ENCODE data around the gene DPYSL3. TPM values are rescaled to one million over a fixed set of nuclear protein-coding genes. Genes with fewer than 3 reads are reported as not detected.
"Not testable (repeated sequence)": the region's sequence is repeated elsewhere in the genome, so short reads cannot be mapped to it uniquely, and the experiment has no call there.

DPYSL3 gene
- polyA plus RNA-seq (ENCODE audit: insufficient read depth in 1 of 5, insufficient read length in 5 of 5, low replicate concordance in 1 of 5) = 10 to 100 TPM; 67.5 to 84.3 (median 73.3) TPM
- long read RNA-seq, donor 1, full-length matches to known transcripts = 16 of 16 reads
- long read RNA-seq, donor 1, partial matches to known transcripts = 0 of 16 reads
- long read RNA-seq, donor 1, other reads (novel, unspliced or antisense) = 0 of 16 reads
- long read RNA-seq, donor 2, full-length matches to known transcripts = 10 of 10 reads
- long read RNA-seq, donor 2, partial matches to known transcripts = 0 of 10 reads
- long read RNA-seq, donor 2, other reads (novel, unspliced or antisense) = 0 of 10 reads
- long read RNA-seq, donor 3, full-length matches to known transcripts = 3 of 50 reads
- long read RNA-seq, donor 3, partial matches to known transcripts = 47 of 50 reads
- long read RNA-seq, donor 3, other reads (novel, unspliced or antisense) = 0 of 50 reads
- long read RNA-seq, donor 4, full-length matches to known transcripts = 3 of 3 reads
- long read RNA-seq, donor 4, partial matches to known transcripts = 0 of 3 reads
- long read RNA-seq, donor 4, other reads (novel, unspliced or antisense) = 0 of 3 reads
- long read RNA-seq, donor 5, full-length matches to known transcripts = 5 of 5 reads
- long read RNA-seq, donor 5, partial matches to known transcripts = 0 of 5 reads
- long read RNA-seq, donor 5, other reads (novel, unspliced or antisense) = 0 of 5 reads
- long read RNA-seq, donor 6, full-length matches to known transcripts = 8 of 8 reads
- long read RNA-seq, donor 6, partial matches to known transcripts = 0 of 8 reads
- long read RNA-seq, donor 6, other reads (novel, unspliced or antisense) = 0 of 8 reads
- long read RNA-seq, donor 7, full-length matches to known transcripts = 6 of 6 reads
- long read RNA-seq, donor 7, partial matches to known transcripts = 0 of 6 reads
- long read RNA-seq, donor 7, other reads (novel, unspliced or antisense) = 0 of 6 reads
- long read RNA-seq, donor 8, full-length matches to known transcripts = 3 of 3 reads
- long read RNA-seq, donor 8, partial matches to known transcripts = 0 of 3 reads
- long read RNA-seq, donor 8, other reads (novel, unspliced or antisense) = 0 of 3 reads

DNA sequence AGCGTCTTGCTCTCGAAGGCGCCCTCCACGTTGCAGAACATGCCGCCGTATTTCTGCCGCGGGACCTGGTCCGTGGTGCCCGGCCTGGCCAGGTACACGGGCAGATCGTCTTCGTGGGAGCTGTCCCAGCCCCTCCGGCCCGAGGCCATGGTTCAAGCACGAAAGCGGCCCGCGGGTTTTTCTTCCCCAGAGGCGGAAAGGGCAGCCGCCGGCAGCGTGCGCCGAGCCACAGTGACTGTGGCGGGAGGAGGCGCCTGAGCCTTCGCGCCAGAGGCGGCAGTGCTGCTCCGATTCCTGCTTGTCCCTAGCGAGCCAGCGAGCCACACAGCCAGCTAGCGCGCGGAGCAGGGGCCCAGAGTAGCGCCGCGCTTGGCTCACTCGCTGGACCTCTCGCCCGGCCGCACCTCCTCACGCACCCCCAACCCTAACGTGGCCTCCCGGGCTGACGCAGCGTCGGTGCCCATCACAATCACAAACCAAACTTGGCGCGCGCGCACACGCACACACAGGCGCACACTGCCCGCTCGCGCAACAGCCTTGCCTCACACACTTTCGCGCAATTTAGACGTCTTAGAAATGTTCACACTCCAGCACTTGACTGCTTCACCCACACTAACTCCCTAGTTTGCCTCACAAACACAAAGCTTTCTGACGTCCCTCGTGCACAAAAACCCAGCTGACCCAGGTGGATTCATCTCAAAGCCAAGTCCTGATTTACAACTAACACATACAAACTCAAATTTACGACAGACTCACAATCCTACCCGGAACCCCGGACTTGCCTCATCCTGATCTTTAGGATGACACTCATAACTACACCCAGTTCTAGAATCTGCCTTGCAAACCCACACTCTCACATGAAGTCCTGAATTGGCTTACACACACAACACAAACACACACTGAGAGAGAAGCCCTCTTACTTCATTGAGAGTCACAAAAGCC lies at the start of gene DPYSL3:
TSS of gene DPYSL3 (minus strand) at position 359 of the 942 bp plus-strand sequence. CDS start at position 149, 210 bp downstream.
- peak; percentile 65 to 75 for DNase-seq

DNA sequence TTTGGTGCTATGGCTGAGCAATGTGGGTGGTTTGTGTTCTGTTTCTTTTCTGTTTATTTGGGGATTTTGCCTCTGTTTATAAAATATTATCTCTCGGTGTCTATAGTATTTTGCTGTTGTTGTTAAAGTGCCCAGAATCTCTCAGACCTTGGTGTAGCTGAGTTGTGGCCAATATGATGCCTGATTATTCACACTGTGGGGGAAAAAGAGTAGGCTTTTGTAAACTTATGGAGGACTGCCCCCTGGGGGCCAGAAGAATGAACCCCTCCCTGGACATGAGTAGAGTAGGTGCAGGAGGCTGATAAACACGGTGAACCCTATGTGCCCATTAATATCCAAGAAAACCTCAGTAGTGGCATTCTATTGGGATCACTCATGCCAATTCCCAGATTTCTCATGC lies 49.0 kb upstream of the DPYSL3 start:
- DNase-seq = peak; percentile 20 to 43

DNA sequence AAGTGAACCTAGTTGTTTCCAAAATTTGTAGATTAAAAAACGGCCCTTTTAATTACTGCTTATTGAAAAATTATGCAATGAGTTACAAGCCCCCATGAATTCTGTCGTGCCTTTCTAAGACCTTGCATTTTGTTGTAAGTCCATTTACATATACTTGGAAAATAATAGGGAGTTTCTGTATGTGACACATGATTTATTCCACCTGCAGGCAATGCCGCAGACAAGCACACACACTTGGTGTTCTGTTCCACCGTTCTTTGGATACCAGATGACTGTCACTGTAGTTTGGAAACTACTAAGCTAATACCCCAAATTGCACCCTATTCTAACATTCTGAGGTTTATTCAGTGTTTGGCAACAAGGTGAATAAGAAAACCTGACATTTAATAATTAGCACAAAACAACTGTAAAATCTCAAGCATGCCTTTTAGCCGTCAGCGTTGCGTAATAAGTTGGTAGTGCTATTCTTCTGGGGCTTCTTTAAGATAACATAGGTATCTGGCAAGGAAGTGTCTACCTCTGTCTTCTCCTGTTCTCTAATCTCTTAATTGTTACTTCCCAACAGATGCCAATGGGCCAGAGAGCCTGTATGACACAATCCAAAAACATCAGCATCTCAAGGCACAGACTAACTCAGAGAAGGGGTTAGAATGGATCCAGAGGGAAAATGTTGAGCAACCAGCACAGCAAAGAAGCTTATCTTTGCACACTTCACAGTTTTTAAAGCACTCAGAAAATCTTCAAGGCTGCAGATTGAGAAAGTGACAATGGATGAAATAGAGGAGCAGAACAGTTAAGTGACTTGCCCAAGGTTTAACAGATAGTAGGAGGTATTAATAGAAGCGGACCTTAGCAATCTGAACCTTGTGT lies 48.2 kb upstream of the DPYSL3 start:
- DNase-seq = peak; percentile 25 to 47

DNA sequence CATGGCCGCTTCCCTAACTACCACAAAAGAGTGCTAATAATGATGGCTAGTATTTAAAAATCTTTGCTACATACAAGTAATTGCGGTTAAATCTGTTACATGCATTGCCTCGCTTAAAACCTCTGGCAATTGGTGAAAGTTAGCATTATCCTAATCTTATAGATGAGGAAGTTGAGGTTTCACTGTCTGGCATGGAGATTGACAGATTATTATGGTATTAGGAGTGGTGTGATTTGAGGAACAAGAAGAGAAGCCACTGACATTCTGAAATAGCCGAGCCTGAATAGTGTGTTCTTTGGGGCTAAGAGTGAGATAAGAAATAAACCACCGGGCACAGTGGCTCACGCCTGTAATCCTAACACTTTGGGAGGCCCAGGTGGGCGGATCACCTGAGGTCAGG lies 45.3 kb upstream of the DPYSL3 start:
- no peak for DNase-seq

DNA sequence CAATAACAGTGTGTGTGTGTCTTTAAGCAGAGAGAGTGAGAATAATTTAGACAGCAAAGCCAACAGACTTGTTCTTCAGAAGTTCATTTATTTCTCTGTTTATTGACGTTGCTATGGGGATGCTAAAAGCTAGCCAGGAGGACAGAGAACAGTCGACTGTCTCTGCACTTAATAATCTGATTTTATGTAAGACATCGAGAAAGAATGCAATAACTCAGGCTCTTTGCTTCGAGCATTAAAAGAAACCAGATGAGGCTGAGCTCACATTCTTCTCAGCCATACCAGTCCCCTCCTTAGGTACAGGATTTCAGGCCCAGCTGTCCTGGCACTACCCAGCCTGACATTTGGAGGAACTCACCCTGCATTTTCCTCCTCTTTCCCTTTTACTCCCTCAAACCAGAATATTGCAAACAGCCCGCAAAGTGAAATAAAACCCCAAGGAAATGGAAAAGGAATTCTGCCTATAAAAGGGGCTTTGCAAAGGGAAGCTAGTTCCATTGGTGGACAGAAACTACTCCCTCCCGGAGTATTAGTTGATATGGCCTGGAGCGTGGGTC lies 44.5 kb upstream of the DPYSL3 start:
- peak; percentile 62 to 74 for DNase-seq

DNA sequence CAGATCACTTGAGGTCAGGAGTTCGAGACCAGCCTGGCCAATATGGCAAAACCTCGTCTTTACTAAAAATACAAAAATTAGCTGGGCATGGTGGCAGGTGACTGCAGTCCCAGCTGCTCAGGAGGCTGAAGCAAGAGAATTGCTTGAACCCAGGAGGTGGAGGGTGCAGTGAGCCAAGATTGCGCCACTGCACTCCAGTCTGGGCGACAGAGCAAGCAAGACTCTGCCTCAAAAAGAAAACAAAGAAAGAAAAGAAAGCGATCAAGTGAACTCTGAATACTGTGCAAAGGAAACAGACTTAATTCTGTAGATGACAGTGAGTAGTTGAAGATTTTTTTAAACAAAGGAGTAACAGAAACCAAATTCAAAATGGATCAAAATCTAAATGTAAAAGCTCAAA lies 43.9 kb upstream of the DPYSL3 start:
- DNase-seq = not testable (repeated sequence)

DNA sequence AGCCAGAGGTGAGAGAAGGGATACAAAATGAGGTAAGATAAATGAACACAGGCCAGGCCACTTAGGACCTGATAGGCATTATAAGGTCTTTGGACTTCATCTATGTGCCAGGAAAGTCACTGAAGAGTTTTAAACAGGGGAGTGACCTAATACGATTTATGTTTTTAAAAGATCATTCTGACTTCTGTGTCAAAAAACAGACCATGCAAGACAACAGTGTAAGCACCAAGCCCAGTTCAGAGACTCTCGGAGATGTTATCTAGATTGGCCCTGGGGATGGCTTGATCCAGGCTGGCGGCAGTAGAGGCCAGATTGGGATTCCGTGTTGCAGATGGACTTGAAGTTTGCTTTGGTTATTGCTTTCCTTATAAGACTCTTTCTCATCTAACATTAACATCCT lies 43.0 kb upstream of the DPYSL3 start:
- no peak for DNase-seq

DNA sequence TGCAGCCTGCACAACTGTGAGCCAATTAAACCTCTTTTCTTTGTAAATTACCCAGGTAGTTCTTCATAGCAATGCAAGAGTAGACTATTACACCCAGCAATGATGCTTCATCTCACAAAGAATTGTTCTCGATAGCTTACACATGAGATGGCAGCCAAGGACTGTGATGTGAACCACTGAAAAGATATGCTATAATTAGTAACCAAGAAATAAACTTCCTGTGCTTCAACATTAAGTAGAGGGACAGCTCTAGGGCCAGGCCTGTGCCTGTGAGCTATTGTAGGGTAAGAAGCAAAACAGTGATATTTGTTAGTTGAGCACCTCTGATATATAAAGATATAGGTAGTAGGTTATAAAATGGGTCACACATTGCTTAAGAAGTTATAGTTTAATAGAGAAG lies 41.8 kb upstream of the DPYSL3 start:
- no peak for DNase-seq

DNA sequence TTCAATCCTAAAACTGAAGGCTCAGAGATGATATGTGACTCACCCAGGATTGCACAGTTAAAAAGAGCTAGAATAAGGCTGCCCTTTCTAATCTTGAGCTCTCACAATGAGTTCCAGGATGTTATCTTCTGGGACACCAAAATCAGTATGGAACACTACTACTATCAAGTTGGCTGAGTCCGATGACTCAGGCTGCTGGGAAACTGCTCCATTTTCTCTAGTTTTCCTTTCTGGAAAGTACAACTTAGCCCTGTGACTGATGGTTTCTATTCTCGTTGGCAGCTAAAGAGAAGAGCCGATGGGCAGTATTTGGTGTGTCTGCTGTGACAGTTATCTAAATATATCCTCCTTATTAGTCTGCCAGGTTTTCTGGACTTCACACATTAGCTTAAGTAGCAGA lies 37.9 kb upstream of the DPYSL3 start:
- no peak for DNase-seq

DNA sequence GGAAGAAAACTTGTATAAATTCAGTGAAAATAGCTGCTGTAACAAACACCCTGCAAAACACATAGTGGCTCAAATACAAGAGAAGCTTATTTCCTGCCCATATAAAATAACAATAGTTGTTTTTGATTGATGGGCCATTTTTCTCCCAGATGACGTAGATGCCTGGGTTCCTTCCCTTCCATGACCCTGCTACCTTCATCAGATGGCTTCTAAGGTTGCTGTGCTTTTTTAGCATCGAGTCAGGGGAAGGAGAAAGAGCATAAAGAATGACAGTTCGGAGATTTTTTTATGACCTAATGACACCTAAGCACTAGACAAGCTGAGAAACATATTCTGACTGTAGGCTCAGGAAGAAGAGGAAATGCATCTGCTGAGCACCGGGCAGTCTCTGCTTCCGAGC lies 34.7 kb upstream of the DPYSL3 start:
- DNase-seq = no peak

DNA sequence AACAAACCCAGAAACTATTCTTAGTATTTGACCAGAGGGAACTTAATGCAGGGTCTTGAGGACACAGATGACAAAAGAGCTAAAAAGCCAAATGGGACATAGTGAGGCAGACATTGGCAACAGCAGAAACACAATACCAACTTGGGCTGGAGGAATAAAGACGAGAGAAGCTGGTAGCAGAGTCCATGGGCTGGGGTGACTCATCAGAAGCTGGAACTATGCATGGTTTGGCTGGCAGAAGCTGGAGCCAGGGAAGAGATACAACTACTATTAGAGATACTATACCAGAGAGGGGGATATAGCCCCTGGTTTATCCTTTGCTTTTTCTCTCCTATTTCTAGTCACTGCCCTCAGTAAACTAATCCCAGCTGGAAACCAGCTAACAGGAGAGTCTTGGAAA lies 29.2 kb upstream of the DPYSL3 start:
- DNase-seq = no peak

DNA sequence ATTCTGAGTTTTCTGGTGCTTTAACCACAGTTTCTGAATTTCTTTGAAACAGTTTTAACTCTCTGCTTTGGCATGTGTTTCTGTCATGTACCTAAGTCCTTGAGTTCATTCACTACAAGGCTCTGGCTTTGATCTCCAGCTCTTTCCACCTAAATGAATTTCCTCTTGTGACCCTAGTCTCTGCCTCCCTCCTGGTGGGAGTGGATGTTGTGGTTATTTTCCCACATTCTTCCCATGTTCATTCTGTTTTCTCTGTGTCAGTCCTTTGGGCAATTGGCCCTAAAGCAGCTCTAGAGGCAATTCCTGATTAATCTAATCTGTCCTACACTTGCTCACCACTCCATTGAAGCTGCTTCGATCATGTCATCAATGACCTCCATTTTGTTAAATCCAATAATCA lies 28.4 kb upstream of the DPYSL3 start:
- DNase-seq = no peak

DNA sequence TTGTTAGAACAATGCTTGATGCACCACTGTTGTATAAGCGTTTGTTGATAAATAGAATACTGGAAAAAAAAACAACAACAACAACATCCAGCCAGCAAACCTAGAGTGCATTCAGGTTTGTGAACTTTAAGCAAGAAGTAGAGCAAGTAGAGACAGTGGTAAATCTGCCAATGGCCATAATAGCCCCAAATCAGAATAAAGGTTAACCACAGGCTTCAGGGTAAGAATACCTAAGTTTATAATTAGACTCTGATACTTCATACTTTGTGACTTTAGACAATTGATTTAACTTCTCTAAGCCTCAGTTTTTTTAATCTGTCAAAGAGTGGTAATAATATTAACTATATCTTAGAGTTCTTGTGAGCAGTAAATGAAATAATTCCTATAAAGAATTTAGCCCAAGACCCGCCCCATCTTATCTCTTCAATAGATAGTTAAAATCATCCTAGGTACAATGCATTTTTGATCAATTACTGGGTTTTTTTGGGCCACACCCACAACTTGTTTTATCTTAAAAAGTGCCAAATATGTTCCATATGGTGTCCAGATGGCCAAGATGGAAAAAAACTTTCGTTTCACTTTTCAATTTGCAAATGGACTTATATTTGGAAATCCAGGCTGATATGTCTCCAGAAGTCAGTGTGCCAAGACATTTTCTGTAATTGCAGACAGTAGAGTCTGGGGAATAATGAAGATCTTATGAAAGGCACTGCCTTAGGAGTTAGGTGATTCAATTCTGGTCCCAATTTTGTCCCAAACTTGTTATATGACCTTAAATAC lies 24.5 kb upstream of the DPYSL3 start:
- no peak for DNase-seq

DNA sequence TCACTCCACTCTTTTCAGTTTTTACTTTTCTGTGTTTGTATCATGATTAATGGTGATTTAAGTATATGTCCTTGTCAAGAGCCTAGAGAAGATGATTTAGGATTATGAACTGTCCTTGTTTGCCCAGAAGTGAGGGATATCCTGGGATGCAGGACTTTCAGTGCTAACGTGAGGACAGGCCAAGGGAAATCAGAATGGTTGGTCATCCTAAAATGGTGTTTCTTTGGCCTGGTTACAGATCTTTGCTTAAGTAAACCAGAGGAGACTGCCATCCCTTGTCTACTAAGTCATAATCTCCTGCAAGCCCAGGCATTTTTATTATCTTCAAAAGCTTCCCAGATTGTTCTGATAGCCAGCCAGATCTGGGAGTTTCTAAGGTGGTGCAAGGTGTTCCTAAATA lies 22.3 kb upstream of the DPYSL3 start:
- no peak for DNase-seq

DNA sequence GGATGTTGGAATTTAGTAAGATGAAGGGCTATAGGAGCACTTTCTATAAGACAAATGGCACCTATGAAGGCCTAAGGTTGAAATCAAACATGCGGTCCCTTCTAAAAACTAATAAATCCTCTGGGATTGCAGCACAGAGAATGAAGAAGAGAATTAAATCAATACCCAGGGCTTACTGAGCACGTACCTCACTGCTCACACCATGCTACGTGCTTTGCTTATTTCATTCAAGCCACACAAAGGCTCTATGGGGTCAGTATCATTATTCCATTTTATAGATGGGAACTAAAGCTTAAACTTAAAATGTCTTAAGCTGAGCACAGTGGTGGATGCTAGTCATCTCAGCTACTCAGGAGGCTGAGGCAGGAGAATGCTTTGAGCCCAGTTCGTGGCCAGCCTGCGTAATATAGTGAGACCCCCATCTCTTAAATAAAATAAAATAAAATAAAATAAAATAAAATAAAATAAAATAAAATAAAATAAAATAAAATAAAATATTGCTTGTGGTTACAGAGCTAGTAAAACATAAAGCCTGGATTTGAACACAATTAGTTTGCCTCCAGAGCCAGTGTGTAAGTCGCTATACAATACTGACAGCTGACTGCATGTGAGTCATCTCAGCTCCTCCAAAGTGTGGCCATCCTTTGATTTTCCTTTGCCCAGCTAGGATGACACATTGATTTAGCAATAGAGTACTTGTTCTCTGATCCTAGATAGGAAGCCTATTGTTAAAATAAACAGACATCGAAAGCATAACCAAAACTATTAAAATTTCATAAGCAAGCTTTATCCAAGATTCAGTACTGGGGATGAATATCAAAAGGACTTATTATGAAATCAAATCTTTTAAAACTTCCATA lies 20.9 kb upstream of the DPYSL3 start:
- no peak for DNase-seq

DNA sequence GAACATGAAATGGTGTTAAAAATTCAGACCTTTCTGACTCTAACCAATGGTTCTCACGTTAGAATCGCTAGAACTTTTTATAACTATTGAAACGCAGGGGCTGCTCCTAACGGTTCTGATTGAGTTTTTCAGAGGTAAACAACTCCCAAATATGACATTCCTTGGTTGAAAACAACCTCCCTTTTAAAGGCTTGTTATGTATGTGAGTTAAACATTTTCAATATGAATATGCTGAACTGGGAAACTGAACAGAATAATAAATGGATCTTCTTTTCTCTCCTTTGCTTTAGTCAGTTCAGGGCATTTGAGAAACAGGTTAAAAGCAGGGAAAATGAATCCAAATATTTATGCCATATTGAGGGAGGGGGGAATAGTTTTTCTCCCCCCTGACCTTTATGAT lies 13.2 kb upstream of the DPYSL3 start:
- DNase-seq = no peak

DNA sequence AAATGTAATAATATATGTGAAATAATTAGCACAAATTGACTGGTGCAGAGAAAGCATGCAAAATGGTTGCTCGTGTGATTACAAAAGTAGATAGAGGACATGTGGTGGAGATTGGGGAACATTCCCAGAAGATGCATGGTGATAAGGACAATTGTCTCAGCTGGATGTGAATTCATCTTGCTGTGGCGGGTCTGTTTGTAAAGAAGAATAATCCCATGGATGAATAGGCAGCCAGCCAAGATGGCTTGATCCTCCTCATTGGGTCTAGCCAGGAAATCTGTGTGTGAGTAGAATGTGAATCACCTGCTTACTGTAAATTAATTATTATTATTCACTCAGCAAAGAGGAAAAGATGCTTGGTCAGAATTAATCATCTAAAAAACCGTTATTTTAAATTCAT lies 12.6 kb upstream of the DPYSL3 start:
- no peak for DNase-seq

DNA sequence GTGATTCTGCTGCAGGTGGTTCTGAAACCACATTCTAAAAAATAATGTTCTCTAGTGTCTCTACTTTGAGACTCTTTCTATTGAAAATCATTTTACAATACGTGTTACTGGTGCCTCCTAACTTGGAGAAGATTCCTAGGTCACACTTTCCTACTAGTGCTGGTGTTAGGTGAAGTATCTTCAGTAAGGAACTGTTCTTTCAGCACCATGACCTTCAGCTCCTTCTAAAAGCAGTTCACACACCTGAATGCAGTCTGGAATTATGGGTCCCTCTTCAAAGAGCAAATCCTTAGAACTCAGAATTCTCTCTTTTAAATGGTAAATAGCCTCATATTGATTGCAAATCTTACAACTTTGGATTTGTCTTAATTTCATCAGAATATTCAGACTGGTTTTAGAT lies 10.6 kb upstream of the DPYSL3 start:
- no peak for DNase-seq
